Measurements from ENCODE around the gene CLECL1. TPM values are rescaled to one million over a fixed set of nuclear protein-coding genes. Genes with fewer than 3 reads are reported as not detected.

The CLECL1 gene
- total and polyA plus RNA-seq, 2 of the 4 experiments (the other 2 are of a cell fraction), result not detected

- TF ChIP-seq CEBPB (IDR thresholded peaks at IDR 0.05; ENCODE audit: low read depth, low read length), result no peak
Measured at GRCh38 chr12:9699898-9700605, 32.8 kb downstream of the CLECL1 start (continued).

- no peak overlapping the region for H2BK15ac ChIP-seq (ENCODE audit: low read depth, low read length)
- WGBS, 2 experiments (ENCODE audit: extremely low coverage in 2 of 2, insufficient read length in 1 of 2), result no CpG with 5 or more reads among the region's 1 CpG
- H2AK9ac ChIP-seq (replicated peaks; ENCODE audit: low read depth, low read length, poor library complexity), result no peak overlapping the region
- H2BK120ac ChIP-seq (ENCODE audit: low read depth, low read length), result no peak overlapping the region
- H3K56ac ChIP-seq (ENCODE audit: extremely low read depth, insufficient read depth, low read length), result no peak overlapping the region
- H3K79me1 ChIP-seq (ENCODE audit: low read depth in 1 of 2, low read length in 2 of 2), result no peaks in the 10 kb centered on the region
- CTCF ChIA-PET, result interaction anchor here (0.9 to 2.8 kb wide), 3 partner anchors 9 to 65 kb away, joined by 3 to 14 read pairs (median 7); no protein-coding TSS in a partner anchor
- dilution Hi-C loops (cut with HindIII; ENCODE audit: low sequenced_read_pairs, unreplicated experiment) (no loop called here), intact Hi-C loops (cut with micrococcal nuclease) (loop anchor here (2.0 kb wide), 1 partner anchor 49 kb away; no protein-coding TSS in a partner anchor), in situ Hi-C loops (cut with MboI; ENCODE audit: low sequenced_read_pairs) (no loop called here)
- no peak overlapping the region for H4K8ac ChIP-seq (ENCODE audit: low read depth in 2 of 2, low read length in 2 of 2)
- no peak overlapping the region for H4K5ac ChIP-seq (ENCODE audit: low read depth, low read length)
- no peak overlapping the region for H3K4ac ChIP-seq (ENCODE audit: low read depth, low read length)
- H3K4me2 ChIP-seq (ENCODE audit: low read depth, low read length), result no peak overlapping the region; the same call in 1 of the 2 replicates
- H3K4me1 ChIP-seq (ENCODE audit: control insufficient read depth, insufficient read depth, low read length), result peaks cover 1% of the 10 kb centered on the region; the same call in 1 of the 2 replicates
- no TSS peak for BruUV-seq (replicated peaks)
- no peaks in the 10 kb centered on the region for H3K27me3 ChIP-seq (ENCODE audit: control insufficient read depth, insufficient read depth, low read length)
- no peak overlapping the region for H3K14ac ChIP-seq (replicated peaks; ENCODE audit: low read depth, low read length)
- no peak overlapping the region for H3K9ac ChIP-seq (ENCODE audit: low read depth, low read length)
- H3K4me3 ChIP-seq (ENCODE audit: insufficient read depth, low read depth, low read length), result no peak overlapping the region
- no peaks in the 10 kb centered on the region for H3K9me3 ChIP-seq (ENCODE audit: control insufficient read depth, insufficient read depth, low read length)
- POLR2A ChIA-PET (ENCODE audit: unreplicated experiment), result no interaction called here
- no peak overlapping the region for H2AK5ac ChIP-seq (ENCODE audit: low read depth, low read length)
- H3K36me3 ChIP-seq (ENCODE audit: control insufficient read depth, insufficient read depth, low read length), result peaks cover 2% of the 10 kb centered on the region; the same call in 1 of the 2 replicates
- DNase-seq, result no peak
- H3K18ac ChIP-seq (ENCODE audit: low read depth, low read length), result peak overlapping the region; percentile 83; the same call in 1 of the 2 replicates
- no peak overlapping the region for H2AFZ ChIP-seq (replicated peaks; ENCODE audit: low read length, poor library complexity)
- H2BK20ac ChIP-seq (ENCODE audit: low read depth, low read length), result no peak overlapping the region
- H3K9me1 ChIP-seq (ENCODE audit: insufficient read depth, low read length), result no peaks in the 10 kb centered on the region
- H3K23ac ChIP-seq (ENCODE audit: low read depth, low read length), result no peak overlapping the region
- no peak overlapping the region for H4K91ac ChIP-seq (ENCODE audit: insufficient read depth, low read depth, low read length)
- H3K27ac ChIP-seq (ENCODE audit: insufficient read depth, low read length), result no peak overlapping the region
- H4K20me1 ChIP-seq (ENCODE audit: insufficient read depth, low read length), result no peaks in the 10 kb centered on the region
- peak; percentile 62 for TF ChIP-seq CEBPB (IDR thresholded peaks at IDR 0.05; ENCODE audit: low read depth, low read length)
- TF ChIP-seq RAD21 (IDR thresholded peaks at IDR 0.05; ENCODE audit: low read length), result no peak
- no peak overlapping the region for H2BK5ac ChIP-seq (ENCODE audit: low read depth, low read length, poor library complexity, severe bottlenecking)
- ATAC-seq (ENCODE audit: low read depth), result peak; percentile 47
Measured at GRCh38 chr12:9699269-9699897, 33.5 kb downstream of the CLECL1 start.
